ENCODE data around the gene CXCL14. TPM values are rescaled to one million over a fixed set of nuclear protein-coding genes. Genes with fewer than 3 reads are reported as not detected.

CXCL14 gene
- total RNA-seq, 1 experiment from 2014 or later = not detected

DNA sequence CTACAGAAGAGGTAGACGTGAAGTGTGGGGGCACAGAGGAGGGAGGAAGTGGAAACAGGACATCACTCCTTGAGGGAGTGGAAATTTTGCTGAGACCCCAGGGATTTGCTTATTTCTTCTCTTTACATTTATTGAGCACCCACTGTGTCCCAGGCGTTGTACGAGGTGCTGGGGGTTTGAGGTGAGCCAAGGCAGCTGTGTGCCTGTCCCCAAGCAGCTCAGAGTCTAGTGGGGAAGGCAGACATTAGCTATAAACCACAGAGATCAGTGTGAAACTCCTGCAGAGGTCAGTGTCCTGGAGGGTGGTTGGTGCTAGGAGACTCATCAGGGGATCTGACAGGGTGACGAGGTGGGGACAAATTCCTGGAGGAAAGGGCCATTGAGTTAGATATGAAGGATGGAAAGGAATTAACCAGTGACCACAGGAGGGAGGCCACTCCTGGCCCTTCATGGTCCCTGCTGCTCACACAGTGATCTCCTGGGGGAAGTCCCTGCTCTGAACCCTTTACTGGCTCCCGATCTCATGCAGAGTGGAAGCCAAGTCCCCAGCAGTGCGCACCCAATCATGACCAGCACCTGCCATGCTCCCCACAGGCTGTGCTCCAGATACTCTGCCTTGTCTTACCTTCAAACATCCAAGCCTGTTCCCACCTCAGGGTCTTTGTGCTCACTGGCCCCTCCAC, 3.4 kb upstream of the CXCL14 start:
- H3K9me3 ChIP-seq (ENCODE audit: control insufficient read depth, insufficient read depth, low read depth, low read length) = no peaks in the 10 kb centered on the region
- CTCF ChIA-PET = no interaction called here
- BruUV-seq (replicated peaks) = no TSS peak
- no peak overlapping the region for H3K27ac ChIP-seq (ENCODE audit: low read length)
- peaks cover 40% of the 10 kb centered on the region for H3K27me3 ChIP-seq (ENCODE audit: control insufficient read depth, insufficient read depth, low read length)
- peaks cover 3% of the 10 kb centered on the region; the same call in 1 of the 2 replicates for H3K4me1 ChIP-seq (ENCODE audit: control insufficient read depth, insufficient read depth, low read length)
- ATAC-seq = no peak
- no peak for DNase-seq (ENCODE audit: low read depth, low spot score)
- POLR2A ChIA-PET = no interaction called here
- no peak overlapping the region for H3K4me3 ChIP-seq (ENCODE audit: low read depth in 2 of 2, low read length in 2 of 2)
- H3K36me3 ChIP-seq (ENCODE audit: control insufficient read depth, insufficient read depth, low read length) = no peaks in the 10 kb centered on the region
- in situ Hi-C loops (cut with HindIII; ENCODE audit: low pct_unique_long_range_greater_than_20kb, low sequenced_read_pairs) (no loop called here), intact Hi-C loops (cut with micrococcal nuclease; ENCODE audit: unreplicated experiment) (no loop called here)
- TF ChIP-seq POLR2AphosphoS5 (IDR thresholded peaks at IDR 0.05; ENCODE audit: low read depth, low read length) (no peak), CTCF (IDR thresholded peaks at IDR 0.05) (no peak), REST (IDR thresholded peaks at IDR 0.05; ENCODE audit: insufficient read depth in 1 of 2, low read depth in 2 of 2, low read length in 1 of 2) (no peak), TCF7L2 (IDR thresholded peaks at IDR 0.05; ENCODE audit: low read depth, low read length) (no peak), SIN3A (IDR thresholded peaks at IDR 0.05; ENCODE audit: borderline replicate concordance, insufficient read depth, low read depth, low read length) (no peak)

- CTCF ChIA-PET = interaction anchor here (1.1 kb wide), 1 partner anchor 12 kb away, joined by 4 read pairs; no protein-coding TSS in a partner anchor
- intact Hi-C loops (cut with micrococcal nuclease; ENCODE audit: unreplicated experiment) (no loop called here), in situ Hi-C loops (cut with HindIII; ENCODE audit: low pct_unique_long_range_greater_than_20kb, low sequenced_read_pairs) (no loop called here)
- TF ChIP-seq SIN3A (IDR thresholded peaks at IDR 0.05; ENCODE audit: borderline replicate concordance, insufficient read depth, low read depth, low read length) = no peak
- TF ChIP-seq REST (IDR thresholded peaks at IDR 0.05; ENCODE audit: insufficient read depth in 1 of 2, low read depth in 2 of 2, low read length in 1 of 2) = no peak
- no peak for TF ChIP-seq POLR2AphosphoS5 (IDR thresholded peaks at IDR 0.05; ENCODE audit: low read depth, low read length)
- Histone ChIP-seq H3K4me3 (ENCODE audit: low read depth in 2 of 2, low read length in 2 of 2) (no peak overlapping the region), H3K4me1 (ENCODE audit: control insufficient read depth, insufficient read depth, low read length) (peaks cover 3% of the 10 kb centered on the region; the same call in 1 of the 2 replicates), H3K36me3 (ENCODE audit: control insufficient read depth, insufficient read depth, low read length) (no peaks in the 10 kb centered on the region), H3K27me3 (ENCODE audit: control insufficient read depth, insufficient read depth, low read length) (peaks cover 29% of the 10 kb centered on the region), H3K27ac (ENCODE audit: low read length) (no peak overlapping the region), H3K9me3 (ENCODE audit: control insufficient read depth, insufficient read depth, low read depth, low read length) (no peaks in the 10 kb centered on the region)
- POLR2A ChIA-PET = no interaction called here
- no TSS peak for BruUV-seq (replicated peaks)
- ATAC-seq (no peak), DNase-seq (ENCODE audit: low read depth, low spot score) (no peak)
Measured at GRCh38 chr5:135578305-135578684, 496 bp downstream of the CXCL14 start.

Measured in Panc1 (cell line).